NT2/D1 (cell line): Measurements from ENCODE around the gene SLC12A2.

Source experiments
- SUZ12 ChIP-seq: IDR thresholded peaks from 2 replicates; pipeline ENCODE4 v1.6.1; 2011; ENCODE audit not compliant: insufficient read length, insufficient read depth; ENCODE audit errors: extremely low read depth
- YY1 ChIP-seq: IDR thresholded peaks from 2 replicates; pipeline ENCODE4 v1.6.1; 2011; ENCODE audit not compliant: insufficient read length, insufficient read depth
- ZNF274 ChIP-seq: IDR thresholded peaks from 2 replicates; pipeline ENCODE4 v1.6.1; 2011; ENCODE audit warnings: mild to moderate bottlenecking, low read depth, low read length

GRCh38 chr5:128085413-128085812, 1.8 kb downstream of the SLC12A2 start:
- TF ChIP-seq YY1, result no peak
- no peak for TF ChIP-seq SUZ12
- TF ChIP-seq ZNF274, result no peak
